ENCODE results near the gene UBAP1L.
"Not testable (repeated sequence)": the region's sequence is repeated elsewhere in the genome, so short reads cannot be mapped to it uniquely, and the experiment has no call there.

- TF ChIP-seq EZH2 (IDR thresholded peaks at IDR 0.05; ENCODE audit: borderline replicate concordance); CTCF (IDR thresholded peaks at IDR 0.05; ENCODE audit: poor library complexity); EZH2phosphoT487 (IDR thresholded peaks at IDR 0.05; ENCODE audit: low read depth, severe bottlenecking, unreplicated experiment): not testable (repeated sequence)
Observed at GRCh38 chr15:65137089-65137488, 22.1 kb upstream of the UBAP1L start.

Data from hepatocyte (in vitro differentiated cells).